Left lung (tissue), 10 donors: ENCODE measurements around the gene FAM25G. TPM values are rescaled to one million over a fixed set of nuclear protein-coding genes. Genes with fewer than 3 reads are reported as not detected.
"Not testable (repeated sequence)": the region's sequence is repeated elsewhere in the genome, so short reads cannot be mapped to it uniquely, and the experiment has no call there.

ENCODE experiments used
- ATAC-seq: fragments of 200-7000 bp; cut with Tn5 transposase; one replicate; pipeline ENCODE4 v1.9.1; 2020; ENCODE audit warnings: moderate library complexity
- DNase-seq, 4 donors: peaks; one replicate each; pipeline ENCODE4 v3.0.0-alpha.2; 2013 to 2020
- H3K27ac ChIP-seq, 2 donors: fragments of 200-600 bp; sonication (generic) in 1 of 2; one replicate each; pipeline versions ENCODE4 v1.5.0 to v1.8.0; 2020 to 2021
- H3K27me3 ChIP-seq, 2 donors: fragments of 200-600 bp; sonication (generic) in 1 of 2; one replicate each; pipeline versions ENCODE4 v1.5.0 to v1.8.0; 2020 to 2021
- H3K36me3 ChIP-seq, 2 donors: fragments of 200-600 bp; sonication (generic) in 1 of 2; one replicate each; pipeline versions ENCODE4 v1.5.0 to v1.8.0; 2020 to 2021
- H3K4me1 ChIP-seq, 2 donors: fragments of 200-600 bp; one replicate each; pipeline ENCODE4 v1.8.0; 2021
- H3K4me3 ChIP-seq, 2 donors: fragments of 200-600 bp; sonication (generic) in 1 of 2; one replicate each; pipeline versions ENCODE4 v1.5.0 to v1.8.0; 2020 to 2021; ENCODE audit warnings: mild to moderate bottlenecking in 1 of 2
- H3K9me3 ChIP-seq, 2 donors: fragments of 200-600 bp; sonication (generic) in 1 of 2; one replicate each; pipeline versions ENCODE4 v1.5.0 to v1.8.0; 2020 to 2021
- intact Hi-C, 2 donors: fragments of 100-400 bp; cut with DNase I; formaldehyde crosslinking; loops; one replicate each; pipeline versions ENCODE4 v1.11.2 to v1.14.2; 2022
- polyA plus RNA-seq, 6 donors: library from polyadenylated mRNA; unstranded; fragments of 120-200 nt; gene quantifications; one replicate each; pipeline ENCODE4 v1.2.1, GENCODE V29; 2013; ENCODE audit not compliant: insufficient read length in 6 of 6
- total RNA-seq, 2 donors: library from RNA; stranded (reverse); fragmentation: NEBNext Ultra II Directional; extraction: Animal tissue kit (Norgen Biotek cat#: 25700); gene quantifications; one replicate each; pipeline ENCODE4 v1.2.1, GENCODE V29; 2021
- donor health status: DM: no; HTN: yes; CAD: no.
- donor health status: DM: no; HTN: no; CAD: no.

The FAM25G gene
- total and polyA plus RNA-seq, 8 donors = not detected

GRCh38 chr10:47478114-47478513, 13.4 kb downstream of the FAM25G start:
- H3K27ac ChIP-seq, H3K4me1 ChIP-seq, H3K9me3 ChIP-seq, H3K36me3 ChIP-seq, DNase-seq, intact Hi-C loops, H3K4me3 ChIP-seq, H3K27me3 ChIP-seq, ATAC-seq: not testable (repeated sequence)

- intact Hi-C loops, H3K27me3 ChIP-seq, DNase-seq, H3K36me3 ChIP-seq, H3K4me3 ChIP-seq, ATAC-seq, H3K27ac ChIP-seq, H3K9me3 ChIP-seq, H3K4me1 ChIP-seq: not testable (repeated sequence)
Measured at GRCh38 chr10:47477078-47477477, 14.4 kb downstream of the FAM25G start.

GRCh38 chr10:47475101-47475500, 16.4 kb downstream of the FAM25G start:
- H3K4me3 ChIP-seq, DNase-seq, H3K4me1 ChIP-seq, H3K27ac ChIP-seq, H3K9me3 ChIP-seq, ATAC-seq, H3K36me3 ChIP-seq, intact Hi-C loops, H3K27me3 ChIP-seq: not testable (repeated sequence)

DNA sequence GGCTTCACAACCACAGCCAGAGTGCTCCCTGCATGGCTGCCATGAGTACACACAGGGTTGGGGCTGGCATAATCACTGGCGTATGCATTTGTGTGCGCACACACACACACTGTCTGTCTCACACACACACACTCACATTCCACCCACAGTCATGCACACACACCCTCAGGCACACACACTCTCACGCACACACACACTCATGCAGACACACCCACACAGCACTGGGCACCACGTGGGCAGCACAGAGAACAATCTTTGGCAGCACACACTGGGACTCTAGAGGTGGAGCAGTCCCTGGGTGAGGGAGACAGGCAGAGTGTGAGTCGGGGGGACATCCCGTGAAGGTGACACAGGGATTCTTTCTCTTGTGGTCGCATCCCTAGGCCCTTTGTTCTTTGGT, 18.0 kb downstream of the FAM25G start:
- H3K9me3 ChIP-seq, ATAC-seq, H3K27me3 ChIP-seq, intact Hi-C loops, H3K4me1 ChIP-seq, H3K4me3 ChIP-seq, H3K36me3 ChIP-seq, H3K27ac ChIP-seq, DNase-seq: not testable (repeated sequence)

DNA sequence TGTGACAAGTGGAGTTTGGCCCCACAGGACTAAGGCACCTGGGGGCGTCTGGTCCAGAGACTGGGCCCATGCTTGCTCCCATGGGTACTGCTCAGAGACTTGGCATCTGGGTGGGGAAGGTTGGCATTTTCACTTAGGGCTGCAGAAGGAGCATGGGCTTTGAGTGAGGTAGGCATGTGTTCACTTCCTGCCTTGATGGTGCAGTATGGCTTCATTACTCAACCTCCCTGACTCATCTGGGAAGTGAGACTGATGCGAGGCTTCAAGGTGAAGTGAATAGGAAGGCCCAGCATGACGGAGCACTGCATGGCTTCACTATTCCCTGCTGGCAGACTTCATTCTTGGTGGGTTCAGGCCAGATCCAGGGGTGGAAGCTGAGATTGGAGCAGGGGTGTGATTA, 18.9 kb downstream of the FAM25G start:
- H3K4me1 ChIP-seq, H3K36me3 ChIP-seq, DNase-seq, H3K9me3 ChIP-seq, H3K27ac ChIP-seq, H3K27me3 ChIP-seq, H3K4me3 ChIP-seq, intact Hi-C loops: not testable (repeated sequence)
- ATAC-seq = peak; percentile 22

- H3K4me1 ChIP-seq, H3K9me3 ChIP-seq, H3K27ac ChIP-seq, intact Hi-C loops, H3K36me3 ChIP-seq, DNase-seq, H3K4me3 ChIP-seq, H3K27me3 ChIP-seq: not testable (repeated sequence)
- ATAC-seq = peak; percentile 76
Measured at GRCh38 chr10:47472072-47472471, 19.4 kb downstream of the FAM25G start.

GRCh38 chr10:47468731-47469528, 22.6 kb downstream of the FAM25G start:
- intact Hi-C loops, H3K9me3 ChIP-seq, H3K4me1 ChIP-seq, H3K27ac ChIP-seq, H3K4me3 ChIP-seq, ATAC-seq, H3K27me3 ChIP-seq, H3K36me3 ChIP-seq: not testable (repeated sequence)
- peak in 1 of 4 donors; percentile 45 for DNase-seq

DNA sequence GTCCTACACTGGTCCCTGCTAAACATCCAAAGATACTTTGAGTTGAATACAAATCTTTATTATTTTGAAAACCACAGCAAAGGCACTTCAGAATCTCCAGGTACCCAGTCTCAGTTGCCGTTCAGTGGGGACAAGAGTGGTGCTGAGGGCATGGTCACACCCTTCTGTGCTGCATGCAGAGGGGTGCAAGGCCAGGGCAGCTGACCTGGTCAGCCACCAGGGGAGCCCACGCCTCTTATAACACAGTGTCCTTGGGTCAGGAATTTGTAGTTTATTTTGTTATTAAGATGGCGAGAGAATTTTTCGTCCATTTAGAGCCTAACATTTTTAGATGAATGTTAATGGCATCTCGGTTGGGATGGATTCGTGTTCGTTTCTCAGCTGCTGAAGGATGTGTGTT, 23.5 kb downstream of the FAM25G start:
- ATAC-seq, H3K27ac ChIP-seq, H3K36me3 ChIP-seq, H3K27me3 ChIP-seq, H3K4me1 ChIP-seq, intact Hi-C loops, H3K4me3 ChIP-seq, H3K9me3 ChIP-seq, DNase-seq: not testable (repeated sequence)

DNA sequence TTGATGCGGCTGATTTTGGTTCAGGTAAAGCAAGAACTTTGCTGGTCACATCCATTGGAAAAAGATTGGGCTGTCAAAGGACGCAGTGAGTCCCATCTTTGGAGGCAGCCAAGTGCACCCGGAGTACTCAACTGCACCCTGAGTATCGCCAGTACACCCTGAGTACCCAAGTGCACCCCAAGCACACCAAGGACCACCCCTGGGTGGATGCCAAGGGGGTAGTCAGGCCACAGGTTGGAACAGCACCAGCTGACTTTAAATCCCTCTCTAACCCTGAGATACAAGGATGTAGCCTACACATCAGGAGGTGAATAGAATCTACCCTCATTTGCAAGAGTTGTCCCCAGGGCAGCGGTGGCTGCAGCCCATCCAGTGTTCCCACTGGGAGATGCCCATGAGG, 24.0 kb downstream of the FAM25G start:
- H3K27ac ChIP-seq, DNase-seq, H3K4me3 ChIP-seq, H3K4me1 ChIP-seq, H3K27me3 ChIP-seq, H3K9me3 ChIP-seq, intact Hi-C loops, ATAC-seq, H3K36me3 ChIP-seq: not testable (repeated sequence)

DNA sequence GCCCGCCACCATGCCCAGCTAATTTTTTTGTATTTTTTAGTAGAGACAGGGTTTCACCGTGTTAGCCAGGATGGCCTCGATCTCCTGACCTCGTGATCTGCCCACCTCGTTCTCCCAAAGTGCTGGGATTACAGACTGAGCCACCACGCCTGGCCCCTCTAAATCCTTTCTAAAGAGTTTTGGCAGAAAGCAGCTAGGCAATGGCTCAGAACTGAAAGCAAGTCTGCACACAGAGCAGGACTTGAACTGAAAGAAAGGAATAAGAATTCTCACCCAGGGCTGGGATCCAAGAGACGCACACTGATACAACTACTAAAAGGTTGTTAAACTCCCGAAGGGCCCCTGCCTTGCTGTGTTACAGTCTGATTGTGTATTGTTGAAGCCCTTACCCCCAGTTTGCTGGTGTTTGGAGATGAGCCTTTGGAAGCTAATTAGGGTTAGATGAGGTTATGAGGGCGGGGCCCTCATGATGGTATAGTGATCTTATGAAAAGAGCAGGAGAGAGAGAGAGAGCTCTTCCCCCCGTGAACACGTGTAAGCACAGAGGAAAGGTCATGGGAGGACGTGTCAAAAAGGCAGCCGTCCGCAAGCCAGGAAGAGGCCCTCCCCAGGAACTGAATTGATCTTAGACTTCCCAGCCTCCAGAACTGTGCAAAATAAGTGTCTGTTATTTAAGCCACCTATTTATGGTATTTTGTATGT, 26.1 kb downstream of the FAM25G start:
- H3K4me1 ChIP-seq, ATAC-seq, intact Hi-C loops, H3K9me3 ChIP-seq, DNase-seq, H3K4me3 ChIP-seq, H3K27me3 ChIP-seq, H3K27ac ChIP-seq, H3K36me3 ChIP-seq: not testable (repeated sequence)

DNA sequence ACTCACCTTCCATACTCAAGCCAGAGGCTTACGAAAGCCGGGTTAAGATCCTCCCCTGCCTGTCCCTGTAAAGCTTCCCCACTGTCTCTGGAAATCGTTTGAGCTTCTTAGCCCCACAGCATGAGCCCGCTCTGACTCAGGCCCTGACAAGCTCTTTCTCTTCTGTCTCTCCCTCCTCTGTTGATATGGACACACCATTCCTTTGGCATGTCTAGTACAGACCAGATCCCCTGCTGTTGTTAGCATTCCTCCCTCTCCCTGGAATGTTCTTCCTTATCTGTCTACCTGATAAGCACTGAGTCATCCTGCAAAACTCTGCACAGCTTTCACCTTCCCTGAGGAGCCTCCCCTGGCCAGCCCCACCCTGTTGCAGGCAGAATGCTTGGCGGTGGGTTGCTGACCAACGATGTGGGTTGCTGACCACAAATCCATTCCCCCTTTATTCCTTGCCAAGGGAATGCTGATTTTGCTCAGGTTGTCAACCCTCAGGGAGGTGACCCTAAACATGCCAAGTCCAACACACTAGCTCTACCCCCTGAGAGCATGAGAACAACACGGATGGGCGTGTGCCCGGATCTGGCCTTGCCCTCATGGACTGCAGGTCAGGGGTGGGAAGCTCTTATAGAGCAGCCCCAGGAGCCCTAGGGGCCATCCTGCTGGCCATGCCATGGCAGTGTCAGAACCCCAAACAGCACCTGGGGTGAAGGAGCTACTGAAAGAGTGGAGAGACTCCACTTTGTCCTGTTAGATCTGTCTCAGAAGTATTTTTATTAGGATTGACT, 28.7 kb downstream of the FAM25G start:
- DNase-seq, H3K4me1 ChIP-seq, H3K27me3 ChIP-seq, intact Hi-C loops, H3K36me3 ChIP-seq, H3K9me3 ChIP-seq, H3K27ac ChIP-seq, H3K4me3 ChIP-seq: not testable (repeated sequence)
- ATAC-seq = peak; percentile 49
